ENCODE measurements around the gene VAV3. TPM values are rescaled to one million over a fixed set of nuclear protein-coding genes. Genes with fewer than 3 reads are reported as not detected.

Gene VAV3
- total RNA-seq, 1 experiment from 2014 or later: not detected

- peaks cover 0 to 9% of the 10 kb centered on the region in 2 experiments; a peak in 2 of 4 replicates for H3K9me3 ChIP-seq (ENCODE audit: control insufficient read depth in 1 of 2, insufficient read depth in 1 of 2, low read depth in 1 of 2, low read length in 2 of 2)
- intact Hi-C loops (cut with micrococcal nuclease): no loop called here
- H3K4me2 ChIP-seq (ENCODE audit: low read length): no peak overlapping the region
- H3K4me1 ChIP-seq (ENCODE audit: control insufficient read depth in 1 of 2, insufficient read depth in 2 of 2, low read length in 2 of 2): no peaks in the 10 kb centered on the region
- no peaks in the 10 kb centered on the region for H3K9me2 ChIP-seq (ENCODE audit: insufficient read depth)
- H2AFZ ChIP-seq (ENCODE audit: low read depth, low read length, poor library complexity, severe bottlenecking): no peak overlapping the region
- no peak for ATAC-seq
- TF ChIP-seq MAX (IDR thresholded peaks at IDR 0.05) (no peak), SRF (IDR thresholded peaks at IDR 0.05; ENCODE audit: low read depth) (no peak), SIN3A (IDR thresholded peaks at IDR 0.05; ENCODE audit: low read depth) (no peak), REST (IDR thresholded peaks at IDR 0.05; ENCODE audit: low read depth) (no peak), EZH2phosphoT487 (IDR thresholded peaks at IDR 0.05; ENCODE audit: borderline replicate concordance) (no peak)
- H3K27ac ChIP-seq (ENCODE audit: low read depth, low read length): no peak overlapping the region
- CTCF ChIA-PET: no interaction called here
- RAD21 ChIA-PET (ENCODE audit: low non-redundant PET in 1 of 2, low total read pairs in 2 of 2, uncharacterized antibody in 2 of 2, unreplicated experiment in 2 of 2): no interaction called here
- H3K79me2 ChIP-seq (ENCODE audit: insufficient read depth, low read length): no peaks in the 10 kb centered on the region
- BruUV-seq (replicated peaks): no TSS peak
- DNase-seq (ENCODE audit: low read depth, low spot score): no peak
- H3K36me3 ChIP-seq (ENCODE audit: control insufficient read depth in 1 of 2, insufficient read depth in 2 of 2, low read length in 2 of 2): no peaks in the 10 kb centered on the region
- H3K4me3 ChIP-seq (replicated peaks in 1 of 2; ENCODE audit: low read depth in 1 of 2, low read length in 2 of 2): no peak overlapping the region
- POLR2A ChIA-PET: no interaction called here
- H3K27me3 ChIP-seq (ENCODE audit: insufficient read depth, low read length): no peaks in the 10 kb centered on the region
- no peak overlapping the region for H3K9ac ChIP-seq (ENCODE audit: low read length)
- H4K20me1 ChIP-seq (ENCODE audit: insufficient read depth): no peaks in the 10 kb centered on the region
These were observed 440.7 kb downstream of the VAV3 start for GRCh38 chr1:107524301-107524700.

DNA sequence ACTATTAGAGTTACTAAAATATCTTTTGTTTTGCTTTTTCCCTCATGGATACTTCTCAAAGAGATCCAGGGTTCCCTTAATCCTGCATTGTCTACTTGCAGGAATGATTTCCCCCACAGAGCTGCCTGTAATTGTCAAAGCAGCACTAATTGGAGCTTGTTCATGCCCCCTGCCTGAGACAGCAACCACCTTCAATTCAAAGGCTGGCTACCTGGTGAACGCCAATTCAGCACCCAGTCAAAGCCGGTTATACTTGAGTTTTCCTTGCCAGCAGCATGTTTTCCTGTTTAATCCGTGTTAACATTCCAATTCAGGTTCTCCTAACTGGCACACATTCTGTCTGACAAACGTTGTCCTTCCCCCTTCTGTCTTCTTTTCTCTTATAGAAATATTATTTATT lies 441.2 kb downstream of the VAV3 start:
- H3K9me3 ChIP-seq (ENCODE audit: control insufficient read depth in 1 of 2, insufficient read depth in 1 of 2, low read depth in 1 of 2, low read length in 2 of 2): peaks cover 0 to 12% of the 10 kb centered on the region in 2 experiments; a peak in 2 of 4 replicates
- H4K20me1 ChIP-seq (ENCODE audit: insufficient read depth): no peaks in the 10 kb centered on the region
- BruUV-seq (replicated peaks): no TSS peak
- H3K4me1 ChIP-seq (ENCODE audit: control insufficient read depth in 1 of 2, insufficient read depth in 2 of 2, low read length in 2 of 2): no peaks in the 10 kb centered on the region
- ChIA-PET POLR2A (no interaction called here), RAD21 (ENCODE audit: low non-redundant PET in 1 of 2, low total read pairs in 2 of 2, uncharacterized antibody in 2 of 2, unreplicated experiment in 2 of 2) (no interaction called here), CTCF (no interaction called here)
- no peaks in the 10 kb centered on the region for H3K79me2 ChIP-seq (ENCODE audit: insufficient read depth, low read length)
- H3K36me3 ChIP-seq (ENCODE audit: control insufficient read depth in 1 of 2, insufficient read depth in 2 of 2, low read length in 2 of 2): no peaks in the 10 kb centered on the region
- no peak overlapping the region for H3K4me3 ChIP-seq (replicated peaks in 1 of 2; ENCODE audit: low read depth in 1 of 2, low read length in 2 of 2)
- H3K27ac ChIP-seq (ENCODE audit: low read depth, low read length): no peak overlapping the region
- no peaks in the 10 kb centered on the region for H3K27me3 ChIP-seq (ENCODE audit: insufficient read depth, low read length)
- no peak overlapping the region for H3K9ac ChIP-seq (ENCODE audit: low read length)
- intact Hi-C loops (cut with micrococcal nuclease): no loop called here
- H3K4me2 ChIP-seq (ENCODE audit: low read length): no peak overlapping the region
- no peak overlapping the region for H2AFZ ChIP-seq (ENCODE audit: low read depth, low read length, poor library complexity, severe bottlenecking)
- no peak for DNase-seq (ENCODE audit: low read depth, low spot score)
- ATAC-seq: no peak
- H3K9me2 ChIP-seq (ENCODE audit: insufficient read depth): no peaks in the 10 kb centered on the region
- TF ChIP-seq ZNF274 (IDR thresholded peaks at IDR 0.05; ENCODE audit: low read depth, low read length): no peak
- TF ChIP-seq ELF1 (IDR thresholded peaks at IDR 0.05; ENCODE audit: borderline replicate concordance, low read depth): no peak
- TF ChIP-seq EGR1 (IDR thresholded peaks at IDR 0.05; ENCODE audit: low read depth): no peak
- TF ChIP-seq REST (IDR thresholded peaks at IDR 0.05; ENCODE audit: low read depth): no peak
- TF ChIP-seq ZFX (IDR thresholded peaks at IDR 0.05): no peak
- TF ChIP-seq SRF (IDR thresholded peaks at IDR 0.05; ENCODE audit: low read depth): no peak
- TF ChIP-seq, protein P1, sequence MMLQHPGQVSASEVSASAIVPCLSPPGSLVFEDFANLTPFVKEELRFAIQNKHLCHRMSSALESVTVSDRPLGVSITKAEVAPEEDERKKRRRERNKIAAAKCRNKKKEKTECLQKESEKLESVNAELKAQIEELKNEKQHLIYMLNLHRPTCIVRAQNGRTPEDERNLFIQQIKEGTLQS (IDR thresholded peaks at IDR 0.05): no peak
- no peak for TF ChIP-seq POLR2A (IDR thresholded peaks at IDR 0.05; ENCODE audit: borderline replicate concordance, extremely low read depth, insufficient read depth, insufficient read length)
- TF ChIP-seq CEBPB (IDR thresholded peaks at IDR 0.05; ENCODE audit: low read depth): no peak
- TF ChIP-seq POLR2AphosphoS5 (IDR thresholded peaks at IDR 0.05; ENCODE audit: low read depth, low read length): no peak
- no peak for TF ChIP-seq EZH2phosphoT487 (IDR thresholded peaks at IDR 0.05; ENCODE audit: borderline replicate concordance)
- TF ChIP-seq MAX (IDR thresholded peaks at IDR 0.05): no peak
